SHP77 (cell line): ENCODE data around the gene IFI35.
"Not testable (repeated sequence)": the region's sequence is repeated elsewhere in the genome, so short reads cannot be mapped to it uniquely, and the experiment has no call there.

Experiments
- DNase-seq, 2 experiments: peaks; one replicate each; lab custom pipeline; 2025; lab: John Stamatoyannopoulos, UW

The IFI35 gene

DNA sequence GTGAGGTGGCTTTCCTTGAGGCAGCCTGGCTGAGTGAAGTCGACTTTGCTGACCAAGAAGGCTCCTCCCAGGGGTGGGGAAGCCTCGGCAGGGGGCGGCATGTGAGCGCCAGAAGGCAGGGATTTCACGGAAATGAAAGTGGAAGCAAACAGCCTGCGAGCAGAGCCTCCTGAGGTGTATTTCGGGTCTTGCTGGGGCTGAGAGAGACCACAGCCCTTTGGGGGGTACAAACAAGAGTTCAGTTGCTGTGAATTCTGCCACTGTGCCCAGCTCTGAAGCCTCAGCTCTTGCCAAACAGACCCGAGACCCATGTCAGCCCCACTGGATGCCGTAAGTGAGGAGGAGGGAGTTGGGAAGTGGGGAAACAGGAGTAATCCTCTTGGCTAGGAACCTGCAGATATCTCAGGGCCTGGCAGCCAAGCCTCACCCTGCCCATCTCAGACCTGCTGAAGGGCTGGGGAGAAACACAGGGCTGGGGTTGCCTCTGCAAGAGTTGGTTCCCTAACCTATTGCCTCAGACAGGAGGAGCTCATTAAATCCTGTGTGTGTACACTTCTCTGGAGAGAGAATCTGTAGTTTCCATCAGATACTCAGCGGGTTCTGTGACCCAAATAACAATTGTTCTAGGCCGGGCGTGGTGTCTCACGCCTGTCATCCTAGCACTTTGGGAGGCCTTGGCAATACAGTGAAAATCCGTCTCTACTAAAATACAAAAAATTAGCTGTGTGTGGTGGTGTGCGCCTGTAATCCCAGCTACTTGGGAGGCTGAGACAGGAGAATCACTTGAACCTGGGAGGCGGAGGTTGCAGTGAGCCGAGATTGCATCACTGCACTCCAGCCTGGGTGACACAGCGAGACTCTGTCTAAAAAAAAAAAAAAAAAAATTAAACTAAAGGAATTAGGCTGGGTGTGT is at the start of gene IFI35:
Gene IFI35, plus strand, starts transcription at position 146 of the 913 bp plus-strand sequence. Its CDS starts 164 bp downstream, at position 310.
- peak; percentile 54 to 63 for DNase-seq

DNA sequence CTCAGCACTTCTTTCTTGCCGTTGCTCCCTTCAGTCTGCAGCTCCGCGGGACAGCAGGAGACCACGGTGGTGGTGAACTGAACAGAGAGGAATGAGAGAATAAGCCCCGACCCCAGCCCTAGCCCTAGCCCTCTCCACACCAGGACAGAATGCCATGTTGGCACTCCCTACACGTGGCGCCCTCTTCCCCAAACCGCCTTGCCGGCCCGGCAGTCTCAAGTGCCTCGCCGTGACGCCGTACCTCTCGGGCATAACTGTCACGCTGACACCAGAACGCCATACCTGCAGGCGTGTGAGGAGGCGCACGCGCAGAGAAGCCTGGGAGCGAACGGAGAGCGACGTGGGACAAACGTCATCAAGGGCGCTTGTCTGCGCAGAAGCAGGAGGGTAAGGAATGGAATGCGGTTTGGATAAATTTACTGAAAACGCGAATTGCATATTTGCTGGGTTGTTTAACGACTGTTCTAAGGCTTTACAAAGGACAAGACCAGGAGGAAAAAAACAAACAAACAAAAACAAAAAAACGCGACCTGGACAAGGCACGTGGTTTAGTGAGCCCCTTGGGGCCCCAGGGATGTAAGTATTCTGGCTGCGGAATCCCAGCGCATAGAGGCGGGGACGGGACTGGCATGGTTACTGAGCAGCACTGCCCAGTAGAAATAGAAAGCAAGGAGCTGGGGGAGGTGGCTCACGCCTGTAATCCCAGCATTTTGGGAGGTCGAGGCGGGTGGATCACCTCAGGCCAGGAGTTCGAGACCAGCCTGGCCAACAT is 42.2 kb upstream of the IFI35 start, which contains the start of gene AARSD1:
Gene AARSD1, minus strand, starts transcription at position 294 of the 772 bp plus-strand sequence. Its CDS starts 14 bp downstream, at position 280.
- DNase-seq = peak; percentile 92 to 94

DNA sequence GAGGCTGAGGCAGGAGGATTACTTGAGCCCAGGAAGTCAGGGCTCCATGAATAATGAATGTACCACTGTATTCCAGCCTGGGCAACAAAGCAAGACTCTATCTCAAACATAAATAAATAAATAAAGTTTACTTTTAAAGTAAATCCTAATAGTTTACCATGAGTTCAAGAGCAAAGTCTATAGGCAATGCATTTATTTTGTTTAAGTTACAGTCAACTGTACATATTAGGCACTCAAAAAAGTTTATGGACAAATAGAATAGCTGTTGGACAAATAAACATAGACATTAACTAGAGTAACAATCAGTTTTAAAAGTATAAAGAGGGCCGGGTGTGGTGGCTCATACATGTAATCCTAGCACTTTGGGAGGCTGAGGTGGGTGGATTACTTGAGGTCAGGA is 38.7 kb upstream of the IFI35 start:
- DNase-seq = no peak

DNA sequence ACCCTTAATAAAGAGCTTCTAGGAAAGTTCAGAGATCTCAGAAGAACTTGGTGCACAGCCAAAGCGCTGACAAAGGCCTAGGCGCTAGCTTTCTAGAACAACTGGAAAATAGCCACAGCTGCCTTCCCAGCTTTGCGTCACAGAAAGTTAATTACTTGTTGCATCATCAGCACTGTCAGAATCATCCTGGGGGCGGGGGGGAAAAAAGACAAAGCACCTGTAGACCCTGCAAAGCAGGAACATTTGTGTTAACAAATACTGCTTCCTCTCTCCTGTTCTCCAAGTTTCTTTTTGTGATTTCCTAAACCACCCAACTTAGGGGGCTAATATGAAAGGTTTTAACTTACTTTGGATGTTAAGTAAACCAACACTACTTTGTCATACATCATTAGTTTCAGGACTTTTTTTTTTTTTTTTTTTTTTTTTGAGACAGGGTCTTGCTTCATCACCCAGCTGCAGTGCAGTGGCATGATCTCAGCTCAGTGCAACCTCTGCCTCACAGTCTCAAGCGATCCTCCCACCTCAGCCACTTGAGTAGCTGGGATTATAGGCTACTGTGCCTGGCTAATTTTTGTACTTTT is 37.5 kb upstream of the IFI35 start:
- peak in 1 of 2 experiments; percentile 5 for DNase-seq

DNA sequence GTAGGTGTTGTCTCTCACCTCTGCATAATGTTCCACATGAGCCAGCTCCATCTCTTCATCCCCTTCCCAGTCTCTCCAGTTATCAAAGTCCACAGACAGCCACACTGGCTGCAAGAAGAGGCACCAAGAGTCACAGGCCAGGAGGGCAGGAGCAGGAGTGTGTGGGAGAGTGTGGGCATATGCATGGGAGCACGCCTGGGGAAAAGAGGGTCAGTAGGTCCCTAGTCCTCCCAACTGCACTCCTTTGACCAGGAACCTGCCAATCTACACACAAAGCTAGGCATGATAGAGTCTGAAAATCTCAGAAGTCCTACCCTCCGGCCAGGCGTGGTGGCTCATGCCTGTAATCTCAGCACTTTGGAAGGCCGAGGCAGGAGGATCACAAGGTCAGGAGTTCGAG is 35.0 kb upstream of the IFI35 start:
- no peak for DNase-seq

DNA sequence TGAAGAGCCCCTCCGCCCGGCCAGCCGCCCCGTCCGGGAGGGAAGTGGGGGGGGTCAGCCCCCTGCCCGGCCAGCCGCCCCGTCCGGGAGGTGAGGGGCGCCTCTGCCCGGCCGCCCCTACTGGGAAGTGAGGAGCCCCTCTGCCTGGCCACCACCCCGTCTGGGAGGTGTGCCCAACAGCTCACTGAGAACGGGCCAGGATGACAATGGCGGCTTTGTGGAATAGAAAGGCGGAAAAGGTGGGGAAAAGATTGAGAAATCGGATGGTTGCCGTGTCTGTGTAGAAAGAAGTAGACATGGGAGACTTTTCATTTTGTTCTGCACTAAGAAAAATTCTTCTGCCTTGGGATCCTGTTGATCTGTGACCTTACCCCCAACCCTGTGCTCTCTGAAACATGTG is 33.3 kb upstream of the IFI35 start:
- DNase-seq = not testable (repeated sequence)

DNA sequence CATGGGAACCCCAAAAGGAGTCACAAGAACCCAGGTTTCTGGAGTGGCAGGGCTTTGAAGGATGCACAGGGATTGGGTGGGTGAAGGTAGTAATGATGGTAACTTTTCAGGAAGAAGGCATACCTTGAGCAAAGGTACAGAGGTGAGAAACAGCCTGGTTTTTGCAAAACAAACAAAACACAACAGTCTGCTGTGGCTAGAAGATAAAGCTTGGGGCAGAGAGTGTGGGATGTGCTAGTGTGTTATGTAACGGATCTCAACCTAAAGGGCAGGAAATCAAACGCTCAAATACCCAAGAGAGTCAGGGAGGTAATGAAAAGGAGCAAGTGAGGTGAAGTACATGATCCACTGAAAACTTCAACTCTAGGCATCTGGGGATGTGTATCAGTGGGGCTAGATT is 31.3 kb upstream of the IFI35 start:
- no peak for DNase-seq

DNA sequence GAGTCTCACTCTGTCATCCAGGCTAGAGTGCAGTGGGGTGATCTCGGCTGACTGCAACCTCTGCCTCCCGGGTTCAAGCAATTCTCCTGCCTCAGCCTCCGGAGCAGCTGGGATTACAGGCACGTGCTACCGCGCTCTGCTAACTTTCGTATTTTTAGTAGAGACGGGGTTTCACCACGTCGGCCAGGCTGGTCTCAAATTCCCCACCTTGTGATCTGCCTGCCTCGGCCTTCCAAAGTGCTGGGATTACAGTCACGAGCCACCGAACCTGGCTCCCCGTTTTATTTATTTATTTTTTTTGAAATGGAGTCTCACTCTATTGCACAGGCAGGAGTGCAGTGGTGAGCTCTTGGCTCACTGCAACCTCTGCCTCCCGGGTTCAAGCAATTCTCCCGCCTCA is 30.9 kb upstream of the IFI35 start:
- DNase-seq = not testable (repeated sequence)

DNA sequence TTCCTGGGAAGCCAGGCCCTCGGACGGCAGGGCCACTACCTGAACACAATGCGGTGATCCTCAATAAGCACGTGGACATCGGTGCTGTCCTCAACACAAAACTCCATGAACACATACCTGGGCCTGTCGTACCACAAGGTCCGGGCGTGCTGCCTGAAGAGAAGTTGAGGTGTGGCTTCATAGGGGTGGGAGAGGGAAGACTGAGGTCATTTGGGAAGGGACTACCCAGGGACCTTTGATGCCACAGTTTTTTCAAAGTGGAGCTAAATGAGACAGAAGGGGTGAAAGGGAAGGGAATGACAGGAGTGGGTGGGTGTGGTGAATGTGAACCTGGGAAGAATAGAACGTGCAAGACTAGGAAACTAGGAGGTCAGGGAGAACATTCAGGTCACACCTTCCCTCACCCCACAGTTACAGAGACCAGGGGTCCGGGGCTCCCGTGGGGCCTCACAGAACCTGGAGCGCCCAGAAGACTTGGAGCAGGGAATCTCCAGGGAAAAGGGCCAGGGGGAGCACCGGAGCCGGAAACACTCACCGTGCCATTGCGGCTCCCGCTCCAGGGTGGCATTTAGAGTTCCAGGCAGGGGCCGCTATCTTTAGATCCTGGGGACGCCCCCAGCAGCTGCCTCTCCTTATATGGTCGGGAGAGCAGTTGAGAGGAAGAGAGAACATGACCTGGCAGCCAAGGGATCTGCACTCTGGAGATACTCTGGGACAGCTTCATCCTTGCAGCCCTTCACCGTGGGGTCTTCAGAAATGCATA is 26.9 kb upstream of the IFI35 start, which contains the start of gene PTGES3L:
Gene PTGES3L, minus strand, starts transcription at position 570 of the 763 bp plus-strand sequence. Its CDS starts 27 bp downstream, at position 543.
- peak; percentile 87 to 91 for DNase-seq

DNA sequence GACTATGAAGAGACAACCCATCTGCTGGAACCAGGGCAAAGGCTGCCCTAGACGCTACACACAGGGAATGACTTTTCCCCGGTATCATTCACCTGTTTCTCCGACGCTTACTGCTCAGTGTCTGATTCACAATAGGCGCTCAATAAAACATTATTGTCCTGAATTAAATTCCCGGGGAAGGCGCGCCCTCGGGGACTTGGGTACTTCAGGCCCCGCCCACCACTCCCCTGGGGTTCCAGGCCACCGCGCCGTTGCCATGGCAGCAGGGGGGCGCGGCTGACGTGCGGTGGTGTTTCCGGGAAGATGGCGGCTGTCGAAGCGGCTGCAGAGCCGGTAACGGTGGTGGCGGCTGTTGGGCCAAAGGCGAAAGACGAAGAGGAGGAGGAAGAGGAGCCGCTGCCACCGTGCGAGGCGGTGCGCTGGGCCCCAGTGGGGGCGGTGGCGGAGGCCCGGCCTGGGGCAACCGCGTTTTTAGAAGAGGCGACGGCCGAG is 26.3 kb upstream of the IFI35 start, which contains the start of gene RUNDC1:
Gene RUNDC1, plus strand, starts transcription at position 292 of the 492 bp plus-strand sequence. Its CDS starts 12 bp downstream, at position 304.
- peak; percentile 88 to 92 for DNase-seq

DNA sequence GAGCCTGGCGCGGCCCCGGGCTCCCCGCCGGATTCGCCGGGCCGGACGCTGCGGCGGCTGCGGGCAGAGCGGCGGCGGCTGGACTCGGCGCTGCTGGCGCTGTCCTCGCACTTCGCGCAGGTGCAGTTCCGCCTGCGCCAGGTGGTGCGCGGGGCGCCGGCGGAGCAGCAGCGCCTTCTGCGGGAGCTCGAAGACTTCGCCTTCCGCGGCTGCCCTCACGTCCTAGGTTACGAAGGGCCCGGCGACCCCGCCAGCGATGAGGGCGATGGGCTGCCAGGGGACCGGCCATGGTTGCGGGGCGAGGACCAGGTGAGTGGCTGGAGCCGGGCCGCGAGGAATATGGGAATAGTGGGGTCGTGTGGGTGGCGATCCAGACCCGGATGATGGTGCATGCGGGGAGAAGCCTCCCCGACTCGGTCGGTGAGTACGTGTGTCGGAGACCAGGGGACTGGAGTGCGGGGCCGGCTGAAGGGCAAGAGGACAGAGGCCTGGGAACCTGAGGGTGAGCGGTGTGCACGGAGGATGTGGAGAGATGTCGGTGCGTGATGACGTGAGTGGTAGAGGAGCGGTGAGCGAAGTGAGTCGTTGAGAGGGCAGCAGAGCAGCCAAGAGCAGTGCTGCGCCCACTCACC is 25.7 kb upstream of the IFI35 start:
- DNase-seq = peak; percentile 42 to 57

DNA sequence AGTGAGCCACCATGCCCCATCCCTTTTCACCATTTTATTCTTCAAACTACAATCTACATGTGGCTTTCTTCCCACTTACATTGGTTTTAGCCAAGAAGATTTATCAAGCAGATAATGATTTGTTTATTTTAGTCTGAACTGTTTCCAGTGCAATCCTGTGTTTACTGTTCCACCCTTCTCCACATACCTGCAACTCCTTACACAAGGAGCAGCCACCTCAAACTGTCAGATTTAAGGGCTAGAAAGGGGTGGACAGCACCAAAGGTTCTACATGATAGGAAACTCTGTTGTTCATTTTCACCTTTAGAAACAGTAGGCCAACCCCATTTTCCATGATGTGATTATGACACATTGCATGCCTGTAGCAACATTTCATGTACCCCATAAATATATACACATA is 24.3 kb upstream of the IFI35 start:
- no peak for DNase-seq

DNA sequence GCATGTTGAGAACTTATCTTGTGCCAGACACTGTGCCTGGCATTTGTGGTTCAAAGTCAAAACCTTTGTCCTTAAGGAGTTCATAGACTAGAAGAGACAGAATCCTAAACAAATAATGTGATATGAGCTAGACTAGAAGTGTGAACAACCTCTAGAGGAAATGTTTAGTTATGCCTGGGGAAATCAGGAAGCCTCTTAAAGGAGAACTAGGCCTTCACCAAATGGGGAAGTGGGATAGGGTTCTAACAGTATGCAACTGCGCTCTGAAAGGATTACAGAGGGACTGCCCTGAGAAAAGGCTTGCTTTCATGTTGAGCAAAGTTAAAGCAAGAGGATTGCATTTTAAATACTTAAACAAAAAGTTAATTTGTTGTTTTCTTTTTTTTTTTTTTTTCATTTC is 21.4 kb upstream of the IFI35 start:
- no peak for DNase-seq

DNA sequence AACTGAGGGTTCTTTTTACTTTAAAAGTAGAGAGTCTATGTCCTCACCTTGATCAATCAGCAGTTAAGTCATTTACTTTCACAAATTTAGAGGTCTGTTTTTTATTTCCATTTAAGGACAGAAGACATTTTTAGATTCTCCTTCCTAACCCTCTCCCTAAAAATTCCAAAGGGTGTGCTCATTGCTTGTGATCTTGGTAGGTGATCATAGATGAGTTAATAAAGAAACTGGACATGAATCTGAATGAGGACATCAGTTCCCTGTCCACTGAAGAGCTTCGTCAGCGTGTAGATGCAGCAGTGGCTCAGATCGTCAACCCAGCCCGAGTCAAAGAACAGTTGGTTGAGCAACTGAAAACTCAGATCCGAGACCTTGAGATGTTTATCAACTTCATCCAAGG is 17.4 kb upstream of the IFI35 start:
- no peak for DNase-seq

DNA sequence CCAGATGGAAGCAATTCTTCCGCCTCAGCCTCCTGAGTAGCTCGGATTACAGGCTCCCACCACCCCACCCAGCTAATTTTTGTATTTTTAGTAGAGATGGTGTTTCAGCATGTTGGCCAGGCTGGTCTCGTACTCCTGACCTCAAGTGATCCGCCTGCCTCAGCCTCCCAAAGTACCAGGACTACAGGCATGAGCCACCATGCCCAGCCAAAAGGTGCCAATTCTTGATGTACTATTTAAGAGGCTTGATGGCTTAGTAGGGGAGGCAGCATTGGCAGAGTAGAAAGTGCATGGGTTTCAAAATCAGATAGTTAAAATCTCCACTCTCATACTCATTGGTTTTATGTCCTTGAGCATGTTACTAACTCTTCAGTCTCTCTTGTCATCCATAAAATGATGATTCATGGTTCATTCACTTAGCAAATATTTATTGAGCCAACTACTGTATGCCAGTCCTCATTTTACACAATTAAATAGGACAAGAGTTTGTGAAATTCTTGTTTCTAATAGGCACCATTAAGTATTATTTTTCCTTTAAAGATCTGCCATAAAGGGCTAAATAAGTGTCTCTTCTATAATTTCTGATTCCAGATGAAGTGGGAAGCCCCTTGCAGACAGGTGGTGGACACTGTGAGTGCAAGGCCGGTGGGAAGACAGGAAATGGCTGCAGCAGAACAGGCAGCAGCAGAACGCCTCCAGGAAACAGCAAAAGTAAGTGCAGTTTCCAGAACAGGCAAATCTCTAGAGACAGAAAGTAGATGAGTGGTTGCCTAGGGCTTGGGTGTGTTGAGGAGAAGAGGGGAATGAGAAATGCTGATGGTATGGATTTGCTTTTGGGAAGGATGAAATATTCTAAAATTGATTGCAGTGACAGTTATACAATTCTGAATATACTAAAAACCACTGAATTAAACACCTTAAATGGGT is 16.6 kb upstream of the IFI35 start:
- no peak for DNase-seq

DNA sequence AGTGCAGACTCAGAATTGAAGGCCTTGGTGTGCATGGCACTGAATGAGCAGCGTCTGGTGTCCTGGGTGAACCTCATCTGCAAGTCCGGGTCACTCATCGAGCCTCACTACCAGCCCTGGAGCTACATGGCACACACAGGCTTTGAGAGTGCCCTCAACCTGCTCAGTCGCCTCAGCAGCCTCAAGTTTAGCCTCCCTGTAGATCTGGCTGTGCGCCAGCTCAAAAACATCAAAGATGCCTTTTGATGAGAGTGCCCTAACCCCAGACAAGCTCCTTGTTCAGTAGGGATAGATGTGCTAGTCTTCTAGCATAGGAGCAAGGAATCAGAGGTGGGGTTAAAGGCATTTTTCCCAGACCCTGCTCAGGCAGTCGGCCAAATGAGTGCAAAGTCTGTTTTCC is 15.1 kb upstream of the IFI35 start:
- no peak for DNase-seq

DNA sequence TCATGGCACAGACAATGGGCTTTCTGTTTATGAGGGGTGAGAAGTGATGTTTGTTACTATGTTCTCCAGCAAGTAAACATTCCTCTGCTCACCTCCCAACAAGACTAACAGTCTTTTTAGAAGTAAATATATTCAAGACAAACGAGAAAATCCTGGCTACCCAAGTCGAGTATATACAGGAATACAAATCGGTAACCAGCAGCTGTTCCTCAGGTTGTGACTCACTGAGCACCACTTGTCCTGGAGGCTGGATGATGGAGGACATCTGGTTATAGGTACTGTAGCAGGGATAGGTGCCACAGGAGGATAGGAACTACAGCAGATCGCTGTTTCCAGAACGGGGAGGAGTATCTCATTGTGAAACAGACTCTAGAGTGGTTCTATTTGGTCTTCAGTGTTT is 13.7 kb upstream of the IFI35 start:
- no peak for DNase-seq

DNA sequence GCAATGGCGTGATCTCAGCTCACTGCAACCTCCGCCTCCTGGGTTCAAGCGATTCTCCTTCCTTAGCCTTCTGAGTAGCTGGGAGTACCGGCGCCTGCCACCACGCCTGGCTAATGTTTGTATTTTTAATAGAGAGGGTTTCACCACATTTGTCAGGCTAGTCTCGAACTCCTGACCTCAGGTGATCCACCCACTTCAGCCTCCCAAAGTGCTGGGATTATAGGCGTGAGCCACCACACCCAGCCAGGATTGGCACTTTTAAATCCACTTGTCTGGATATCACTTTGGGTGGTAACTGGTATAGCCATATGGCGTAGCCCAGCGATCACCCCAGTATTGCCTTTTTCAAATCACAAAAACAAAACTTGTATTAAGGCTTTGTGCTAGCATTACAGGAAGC is 12.7 kb upstream of the IFI35 start:
- not testable (repeated sequence) for DNase-seq

DNA sequence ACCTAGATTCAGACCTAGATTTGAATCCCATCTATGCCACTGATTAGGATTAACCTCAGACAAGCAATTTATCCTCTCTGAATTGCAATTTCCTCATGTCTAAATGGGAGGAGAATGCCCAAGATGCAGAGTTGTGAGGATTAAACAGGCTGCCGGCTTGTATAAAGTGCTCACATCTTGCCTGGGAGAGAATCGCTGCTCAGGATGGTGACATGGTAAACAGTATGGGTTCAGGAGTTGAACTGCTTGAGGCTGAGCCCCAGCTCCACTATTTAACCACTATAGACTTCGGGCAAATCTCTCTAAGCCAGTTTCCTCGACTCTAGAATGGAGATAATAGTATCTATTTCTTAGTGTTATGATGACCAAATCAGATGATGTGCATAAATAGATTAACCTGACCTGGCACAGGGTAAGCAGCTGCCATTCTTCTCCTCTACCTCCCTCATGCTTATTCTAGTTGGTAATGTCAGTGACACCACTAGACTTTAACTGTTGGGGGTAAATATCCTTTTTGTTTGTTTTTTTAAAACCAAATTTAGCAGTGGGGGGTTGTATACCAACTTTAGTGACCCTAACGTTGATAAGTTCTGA is 9.1 kb upstream of the IFI35 start:
- DNase-seq = no peak
